ENCODE data around the gene EGFLAM.
A peak's percentile ranks its signal among the peaks of the same experiment; 100 is the strongest.

EGFLAM gene

GRCh38 chr5:38448568-38449350 is 190.4 kb downstream of the EGFLAM start:
- DNase-seq (ENCODE audit: low spot score), result no peak

GRCh38 chr5:38450627-38451026 is 192.3 kb downstream of the EGFLAM start:
- DNase-seq (ENCODE audit: low spot score), result no peak

- DNase-seq (ENCODE audit: low spot score), result no peak
Observed at GRCh38 chr5:38451074-38451725, 192.8 kb downstream of the EGFLAM start.

- no peak for DNase-seq (ENCODE audit: low spot score)
Observed at GRCh38 chr5:38452201-38452600, 193.8 kb downstream of the EGFLAM start.

- DNase-seq (ENCODE audit: low spot score), result no peak
Observed at GRCh38 chr5:38453506-38453905, 195.1 kb downstream of the EGFLAM start.

- DNase-seq (ENCODE audit: low spot score), result no peak
Observed at GRCh38 chr5:38453921-38454320, 195.6 kb downstream of the EGFLAM start.

GRCh38 chr5:38455796-38456330 is 197.5 kb downstream of the EGFLAM start:
- no peak for DNase-seq (ENCODE audit: low spot score)

- DNase-seq (ENCODE audit: low spot score), result no peak
Observed at GRCh38 chr5:38456657-38457399, 198.5 kb downstream of the EGFLAM start.

- no peak for DNase-seq (ENCODE audit: low spot score)
Observed at GRCh38 chr5:38458174-38458573, 199.8 kb downstream of the EGFLAM start.

- DNase-seq (ENCODE audit: low spot score), result no peak
Observed at GRCh38 chr5:38462976-38463633, 204.7 kb downstream of the EGFLAM start.

- DNase-seq (ENCODE audit: low spot score), result peak; percentile 65
Observed at GRCh38 chr5:38463634-38464521, 205.5 kb downstream of the EGFLAM start.

- DNase-seq (ENCODE audit: low spot score), result no peak
Observed at GRCh38 chr5:38465061-38465460, 206.7 kb downstream of the EGFLAM start.

GRCh38 chr5:38465702-38466423 is 207.5 kb downstream of the EGFLAM start:
- DNase-seq (ENCODE audit: low spot score), result no peak

- DNase-seq (ENCODE audit: low spot score), result no peak
Observed at GRCh38 chr5:38466424-38467189, 208.2 kb downstream of the EGFLAM start.

- DNase-seq (ENCODE audit: low spot score), result no peak
Observed at GRCh38 chr5:38467353-38468040, 209.1 kb downstream of the EGFLAM start.

- DNase-seq (ENCODE audit: low spot score), result no peak
Observed at GRCh38 chr5:38468202-38468673, 209.9 kb downstream of the EGFLAM start.

GRCh38 chr5:38468978-38469706 is 210.8 kb downstream of the EGFLAM start:
- no peak for DNase-seq (ENCODE audit: low spot score)

GRCh38 chr5:38469707-38470267 is 211.4 kb downstream of the EGFLAM start:
- no peak for DNase-seq (ENCODE audit: low spot score)

Measured in LoVo (cell line).